Effector memory CD8-positive, alpha-beta T cell (primary cell): ENCODE measurements around the gene TRIM44.
"Not testable (repeated sequence)": the region's sequence is repeated elsewhere in the genome, so short reads cannot be mapped to it uniquely, and the experiment has no call there.

Experiments used
- ATAC-seq: fragments of 150-1000 bp; cut with Tn5 transposase; replicated peaks from 2 replicates; pipeline ENCODE4 v1.10.0; 2021; ENCODE audit warnings: mild to moderate bottlenecking, moderate library complexity
- DNase-seq, 3 experiments: peaks; one replicate each; pipeline ENCODE4 v3.0.0; 2021
- H3K27ac Mint-ChIP-seq, 2 donors: one replicate each; pipeline ENCODE4 v1.8.0; 2022; ENCODE audit warnings: mild to moderate bottlenecking in 2 of 2, mixed read lengths in 2 of 2, moderate library complexity in 2 of 2
- H3K27me3 Mint-ChIP-seq, 2 donors: one replicate each; pipeline ENCODE4 v1.8.0; 2022; ENCODE audit warnings: mixed read lengths in 2 of 2
- H3K36me3 Mint-ChIP-seq: one replicate; pipeline ENCODE4 v1.8.0; 2022; ENCODE audit warnings: mild to moderate bottlenecking, moderate library complexity, mixed read lengths; ENCODE audit not compliant: insufficient read depth
- H3K4me1 Mint-ChIP-seq, 2 donors: one replicate each; pipeline ENCODE4 v1.8.0; 2022; ENCODE audit warnings: low read depth in 2 of 2, mixed read lengths in 2 of 2
- H3K4me3 Mint-ChIP-seq, 2 donors: one replicate each; pipeline ENCODE4 v1.8.0; 2022; ENCODE audit warnings: mild to moderate bottlenecking in 2 of 2, mixed read lengths in 2 of 2, moderate library complexity in 2 of 2
- H3K9me3 Mint-ChIP-seq, 2 donors: one replicate each; pipeline ENCODE4 v1.8.0; 2022; ENCODE audit warnings: mixed read lengths in 2 of 2

TRIM44 gene

GRCh38 chr11:35766651-35767050 lies 104.1 kb downstream of the TRIM44 start:
- Mint-ChIP-seq H3K9me3 (peaks cover 0 to 8% of the 10 kb centered on the region in 2 donors), H3K4me3 (no peak overlapping the region), H3K4me1 (peaks cover 18 to 32% of the 10 kb centered on the region in 2 donors), H3K27me3 (no peaks in the 10 kb centered on the region), H3K36me3 (peaks cover 5% of the 10 kb centered on the region), H3K27ac (no peak overlapping the region)
- ATAC-seq (no peak), DNase-seq (no peak)

DNA sequence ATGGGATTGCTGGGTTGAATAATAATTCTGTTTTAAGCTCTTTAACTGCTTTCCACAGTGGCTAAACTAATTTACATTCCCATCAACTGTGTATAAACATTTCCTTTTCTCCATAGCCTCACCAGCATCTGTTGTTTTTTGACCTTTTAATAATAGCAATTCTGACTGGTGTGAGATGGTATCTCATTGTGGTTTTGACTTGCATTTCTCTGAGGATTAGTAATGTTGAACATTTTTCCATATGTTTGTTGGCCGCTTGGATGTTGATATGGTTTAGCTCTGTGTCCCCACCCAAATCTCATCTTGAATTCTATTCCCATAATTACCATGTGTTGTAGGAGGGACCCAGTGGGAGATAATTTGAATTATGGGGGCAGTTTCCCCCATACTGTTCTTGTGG lies 107.8 kb downstream of the TRIM44 start:
- not testable (repeated sequence) for H3K4me3 Mint-ChIP-seq, H3K36me3 Mint-ChIP-seq, ATAC-seq, DNase-seq, H3K9me3 Mint-ChIP-seq, H3K27ac Mint-ChIP-seq, H3K27me3 Mint-ChIP-seq
- peaks cover 17 to 26% of the 10 kb centered on the region in 2 donors for H3K4me1 Mint-ChIP-seq

- peaks cover 4% of the 10 kb centered on the region for H3K36me3 Mint-ChIP-seq
- DNase-seq: no peak
- H3K9me3 Mint-ChIP-seq: peaks cover 0 to 8% of the 10 kb centered on the region in 2 donors
- no peaks in the 10 kb centered on the region for H3K27me3 Mint-ChIP-seq
- no peak overlapping the region for H3K4me3 Mint-ChIP-seq
- ATAC-seq: no peak
- H3K27ac Mint-ChIP-seq: no peak overlapping the region
- H3K4me1 Mint-ChIP-seq: peaks cover 21 to 25% of the 10 kb centered on the region in 2 donors
These were observed 109.1 kb downstream of the TRIM44 start for GRCh38 chr11:35771722-35772121.

DNA sequence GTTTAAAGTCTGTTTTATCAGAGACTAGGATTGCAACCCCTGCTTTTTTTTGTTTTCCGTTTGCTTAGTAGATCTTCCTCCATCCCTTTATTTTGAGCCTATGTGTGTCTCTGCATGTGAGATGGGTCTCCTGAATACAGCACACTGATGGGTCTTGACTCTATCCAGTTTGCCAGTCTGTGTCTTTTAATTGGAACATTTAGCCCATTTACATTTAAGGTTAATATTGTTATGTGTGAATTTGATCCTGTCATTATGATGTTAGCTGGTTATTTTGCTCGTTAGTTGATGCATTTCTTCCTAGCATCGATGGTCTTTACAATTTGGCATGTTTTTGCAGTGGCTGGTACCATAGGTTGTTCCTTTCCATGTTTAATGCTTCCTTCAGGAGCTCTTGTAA lies 114.7 kb downstream of the TRIM44 start:
- H3K4me3 Mint-ChIP-seq, H3K36me3 Mint-ChIP-seq, H3K27ac Mint-ChIP-seq, DNase-seq, ATAC-seq, H3K27me3 Mint-ChIP-seq, H3K9me3 Mint-ChIP-seq: not testable (repeated sequence)
- peaks cover 16 to 41% of the 10 kb centered on the region in 2 donors for H3K4me1 Mint-ChIP-seq

DNA sequence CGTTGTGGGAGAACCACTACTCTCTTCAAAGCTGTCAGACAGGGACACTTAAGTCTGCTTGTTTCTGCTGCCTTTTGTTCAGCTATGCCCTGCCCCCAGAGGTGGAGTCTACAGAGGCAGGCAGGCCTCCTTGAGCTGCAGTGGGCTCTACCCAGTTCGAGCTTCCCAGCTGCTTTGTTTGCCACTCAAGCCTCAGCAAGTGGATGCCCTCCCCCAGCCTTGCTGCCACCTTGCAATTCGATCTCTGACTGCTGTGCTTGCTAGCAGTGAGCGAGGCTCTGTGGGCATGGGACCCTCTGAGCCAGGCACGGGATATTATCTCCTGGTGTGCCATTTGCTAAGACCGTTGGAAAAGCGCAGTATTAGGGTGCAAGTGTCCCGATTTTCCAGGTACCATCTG lies 116.4 kb downstream of the TRIM44 start:
- H3K36me3 Mint-ChIP-seq: not testable (repeated sequence)
- peaks cover 24 to 51% of the 10 kb centered on the region in 2 donors for H3K4me1 Mint-ChIP-seq

GRCh38 chr11:35779409-35779808 lies 116.8 kb downstream of the TRIM44 start:
- H3K36me3 Mint-ChIP-seq: no peaks in the 10 kb centered on the region

More for the DNA sequence above, 116.4 kb downstream of the TRIM44 start:
- not testable (repeated sequence) for ATAC-seq, H3K9me3 Mint-ChIP-seq, H3K27ac Mint-ChIP-seq, H3K4me3 Mint-ChIP-seq, H3K27me3 Mint-ChIP-seq, DNase-seq

GRCh38 chr11:35780951-35781860 lies 118.6 kb downstream of the TRIM44 start:
- Mint-ChIP-seq H3K27me3 (no peaks in the 10 kb centered on the region), H3K36me3 (no peaks in the 10 kb centered on the region), H3K4me1 (peaks cover 24 to 51% of the 10 kb centered on the region in 2 donors), H3K9me3 (peaks cover 1 to 8% of the 10 kb centered on the region in 2 donors), H3K27ac (peak overlapping the region in 1 of 2 donors; percentile 42), H3K4me3 (no peak overlapping the region)
- DNase-seq (no peak), ATAC-seq (no peak)

More at GRCh38 chr11:35779409-35779808, 116.8 kb downstream of the TRIM44 start:
- H3K4me1 Mint-ChIP-seq: peaks cover 26 to 49% of the 10 kb centered on the region in 2 donors
- H3K27ac Mint-ChIP-seq: no peak overlapping the region
- H3K4me3 Mint-ChIP-seq: no peak overlapping the region
- peaks cover 1 to 8% of the 10 kb centered on the region in 2 donors for H3K9me3 Mint-ChIP-seq
- no peaks in the 10 kb centered on the region for H3K27me3 Mint-ChIP-seq
- ATAC-seq (no peak), DNase-seq (no peak)

DNA sequence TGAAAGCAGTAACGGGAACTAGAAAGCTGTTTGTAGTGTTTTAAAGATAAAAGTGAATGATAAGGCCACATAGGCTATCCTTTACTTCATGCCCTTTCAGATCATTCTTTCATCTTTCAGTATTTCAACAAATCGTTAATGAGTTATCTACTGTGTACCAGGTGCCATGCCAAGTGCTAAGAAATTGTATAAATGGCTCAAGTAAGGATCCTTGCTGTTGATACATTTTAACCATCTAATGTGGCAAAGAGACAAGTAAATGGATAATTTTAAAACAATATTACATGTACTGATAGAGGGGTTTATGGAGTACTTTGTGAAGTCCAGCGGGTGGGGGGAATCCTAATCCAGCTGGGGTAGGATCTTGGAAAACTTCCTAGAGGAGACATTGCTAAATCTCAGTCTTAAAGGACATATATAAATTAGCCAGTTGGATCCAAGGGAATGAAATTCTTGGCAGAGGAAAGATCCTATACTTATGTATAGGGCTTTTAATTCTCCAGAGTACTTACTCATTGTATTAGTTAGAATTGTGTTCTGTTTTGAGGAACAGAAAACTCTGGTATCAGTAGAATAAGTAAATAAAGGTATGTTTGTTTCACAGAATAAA lies 119.4 kb downstream of the TRIM44 start:
- Mint-ChIP-seq H3K4me3 (no peak overlapping the region), H3K9me3 (peaks cover 1 to 8% of the 10 kb centered on the region in 2 donors), H3K4me1 (peaks cover 22 to 53% of the 10 kb centered on the region in 2 donors), H3K36me3 (no peaks in the 10 kb centered on the region), H3K27ac (peak overlapping the region in 1 of 2 donors; percentile 42), H3K27me3 (no peaks in the 10 kb centered on the region)
- no peak for ATAC-seq
- no peak for DNase-seq

DNA sequence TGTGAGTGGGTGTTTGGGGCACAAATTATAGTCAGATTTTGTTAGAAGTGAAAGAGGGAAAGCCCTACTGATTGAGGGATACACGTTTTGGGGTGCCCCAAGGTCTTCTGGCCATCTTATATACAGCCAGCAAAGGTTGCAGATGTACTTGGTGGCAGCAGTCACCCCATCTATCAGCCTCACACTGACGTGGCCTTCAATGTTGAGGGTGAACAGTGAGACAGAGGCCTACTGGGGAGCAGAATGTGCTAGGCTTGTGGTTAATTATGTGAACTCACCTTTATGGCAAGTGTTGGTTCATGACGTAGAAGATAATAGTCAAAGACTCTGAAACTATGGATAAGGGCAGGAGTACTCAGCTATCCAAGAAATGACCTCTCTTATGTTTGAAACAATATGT lies 121.2 kb downstream of the TRIM44 start:
- no peak for ATAC-seq
- Mint-ChIP-seq H3K27me3 (no peaks in the 10 kb centered on the region), H3K27ac (peak overlapping the region in 1 of 2 donors; percentile 59), H3K4me3 (no peak overlapping the region), H3K36me3 (no peaks in the 10 kb centered on the region), H3K4me1 (peaks cover 28 to 63% of the 10 kb centered on the region in 2 donors), H3K9me3 (peaks cover 0 to 1% of the 10 kb centered on the region in 2 donors)
- DNase-seq: no peak

DNA sequence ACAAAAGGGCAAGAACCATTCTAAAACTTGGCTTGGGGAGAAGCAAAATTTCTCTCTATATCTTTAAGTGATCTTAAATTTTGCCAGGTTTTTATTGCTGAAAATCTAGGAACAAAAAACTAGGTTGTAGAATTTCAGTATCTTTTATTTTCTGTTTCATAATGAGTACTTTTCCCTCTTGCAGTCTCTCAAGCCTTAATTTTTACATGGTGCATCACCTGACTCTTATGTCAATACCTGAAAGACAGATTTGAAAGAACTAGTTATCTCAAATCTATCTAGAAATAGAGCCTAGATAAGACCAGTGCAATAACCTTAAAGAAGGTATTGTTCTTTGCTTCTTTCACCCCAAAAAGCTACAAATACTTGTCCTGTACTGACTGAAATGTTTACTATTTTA lies 122.1 kb downstream of the TRIM44 start:
- H3K4me1 Mint-ChIP-seq: peaks cover 28 to 60% of the 10 kb centered on the region in 2 donors
- ATAC-seq (no peak), DNase-seq (no peak)
- no peaks in the 10 kb centered on the region for H3K27me3 Mint-ChIP-seq
- no peak overlapping the region for H3K27ac Mint-ChIP-seq
- H3K9me3 Mint-ChIP-seq: no peaks in the 10 kb centered on the region
- no peak overlapping the region for H3K4me3 Mint-ChIP-seq
- no peaks in the 10 kb centered on the region for H3K36me3 Mint-ChIP-seq

DNA sequence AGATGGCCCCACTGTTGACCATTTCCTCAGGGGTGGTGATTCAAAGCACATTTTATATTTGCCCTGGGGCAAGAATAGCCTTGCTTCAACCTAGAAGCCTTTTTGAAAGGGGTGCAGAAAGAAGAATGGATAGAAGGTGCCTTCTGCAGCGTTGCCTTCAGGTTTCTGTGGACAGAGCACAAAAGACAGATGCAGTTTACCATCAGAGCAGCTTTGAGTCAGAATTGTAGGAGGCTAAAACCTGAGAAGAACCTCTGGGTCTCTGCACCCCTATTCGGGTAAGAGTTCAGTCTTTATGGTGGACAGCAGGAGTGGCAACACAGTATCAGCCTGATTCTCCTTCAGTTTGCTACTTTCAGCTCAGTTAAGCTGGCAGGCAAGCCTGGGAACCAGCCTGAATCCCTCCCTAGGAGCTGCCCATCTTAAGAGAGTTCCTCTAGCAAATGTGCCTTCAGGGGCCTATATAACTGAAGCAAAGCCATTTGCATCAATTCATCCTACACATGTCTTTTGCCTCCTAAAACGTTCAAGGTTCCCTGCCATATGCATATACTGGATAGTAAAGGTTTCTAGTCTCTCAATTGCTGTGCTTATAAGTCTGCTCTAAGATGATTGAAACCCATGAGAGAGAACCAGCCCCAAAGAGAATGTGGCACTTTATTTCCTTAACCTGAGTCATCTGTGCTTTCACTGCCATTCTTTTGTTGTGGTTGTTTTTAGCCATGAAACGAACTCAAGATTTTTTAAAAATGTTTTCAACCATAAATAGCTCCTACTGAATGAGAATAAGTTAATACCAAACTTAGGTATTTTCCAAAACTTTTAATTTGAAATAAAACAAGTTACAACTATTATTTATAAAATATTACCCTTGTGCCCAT lies 123.0 kb downstream of the TRIM44 start:
- DNase-seq: no peak
- ATAC-seq: no peak
- Mint-ChIP-seq H3K27ac (no peak overlapping the region), H3K36me3 (no peaks in the 10 kb centered on the region), H3K9me3 (no peaks in the 10 kb centered on the region), H3K4me3 (no peak overlapping the region), H3K4me1 (peaks cover 30 to 63% of the 10 kb centered on the region in 2 donors), H3K27me3 (no peaks in the 10 kb centered on the region)

GRCh38 chr11:35786188-35786587 lies 123.6 kb downstream of the TRIM44 start:
- Mint-ChIP-seq H3K36me3 (no peaks in the 10 kb centered on the region), H3K27me3 (no peaks in the 10 kb centered on the region), H3K4me3 (no peak overlapping the region), H3K9me3 (no peaks in the 10 kb centered on the region), H3K27ac (no peak overlapping the region), H3K4me1 (peaks cover 31 to 59% of the 10 kb centered on the region in 2 donors)
- DNase-seq: no peak
- no peak for ATAC-seq

DNA sequence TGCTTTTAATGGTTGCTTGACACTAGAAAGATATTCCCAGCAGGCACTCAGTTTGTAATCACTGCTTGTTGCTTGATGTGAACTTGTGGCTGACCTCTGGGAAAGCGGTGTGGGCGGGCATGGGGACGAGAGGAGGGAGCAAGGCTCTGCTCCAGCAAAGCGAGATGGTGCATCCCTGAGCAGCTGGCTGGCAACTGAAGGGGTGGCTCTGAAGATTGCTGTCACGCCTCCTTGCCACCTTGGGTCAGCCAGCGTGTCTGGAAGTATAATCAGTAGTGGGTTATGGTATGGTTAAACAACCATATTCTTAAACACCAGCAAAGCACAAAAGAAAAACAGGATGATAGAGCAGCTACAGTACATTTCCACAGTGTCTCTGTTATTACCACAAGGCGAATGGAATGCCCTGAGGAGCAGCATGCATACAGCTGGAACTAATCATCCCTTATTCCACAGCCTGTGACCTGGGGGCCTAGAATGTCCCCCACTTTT lies 124.5 kb downstream of the TRIM44 start:
- Mint-ChIP-seq H3K4me3 (no peak overlapping the region), H3K27me3 (no peaks in the 10 kb centered on the region), H3K27ac (no peak overlapping the region), H3K36me3 (no peaks in the 10 kb centered on the region), H3K9me3 (no peaks in the 10 kb centered on the region), H3K4me1 (peaks cover 31 to 56% of the 10 kb centered on the region in 2 donors)
- DNase-seq (no peak), ATAC-seq (no peak)
